Fibroblast of the aortic adventitia (primary cell): Measurements from ENCODE around the gene RGS5. TPM values are rescaled to one million over a fixed set of nuclear protein-coding genes. Genes with fewer than 3 reads are reported as not detected.

Source experiments
- DNase-seq: peaks from one replicate; pipeline ENCODE4 v3.0.0-alpha.2; 2010; ENCODE audit warnings: low read depth
- H3K4me3 ChIP-seq: 2 replicates; pipeline ENCODE4 v1.5.1; 2011; ENCODE audit warnings: low read depth, mild to moderate bottlenecking, control low read depth, low read length, moderate library complexity
- CTCF ChIP-seq: IDR thresholded peaks from 2 replicates; pipeline ENCODE4 v1.5.1; 2011; ENCODE audit warnings: mild to moderate bottlenecking, low read length, control low read depth, inconsistent platforms; ENCODE audit not compliant: insufficient read depth
- total RNA-seq: library from RNA; depleted of rRNA; stranded (reverse); fragments of >200 nt; gene quantifications from 2 replicates; pipeline ENCODE4 v1.2.3, GENCODE V29; 2012; ENCODE audit warnings: low replicate concordance

RGS5 gene
- total RNA-seq, 1 donor: 20.2 TPM

- no peak for TF ChIP-seq CTCF
- DNase-seq: no peak
- no peak overlapping the region for H3K4me3 ChIP-seq
Observed at GRCh38 chr1:163201906-163202305, 810 bp downstream of the RGS5 start.

GRCh38 chr1:163197022-163197421 is 5.7 kb downstream of the RGS5 start:
- no peak for DNase-seq
- TF ChIP-seq CTCF: no peak
- H3K4me3 ChIP-seq: no peak overlapping the region

- TF ChIP-seq CTCF: no peak
- DNase-seq: no peak
Observed at GRCh38 chr1:163196449-163196787, 6.3 kb downstream of the RGS5 start.

GRCh38 chr1:163195728-163196448 is 6.8 kb downstream of the RGS5 start:
- no peak for TF ChIP-seq CTCF
- H3K4me3 ChIP-seq: no peak overlapping the region
- peak; percentile 72 for DNase-seq

More at GRCh38 chr1:163196449-163196787, 6.3 kb downstream of the RGS5 start:
- no peak overlapping the region for H3K4me3 ChIP-seq

GRCh38 chr1:163191301-163191700 is 11.4 kb downstream of the RGS5 start:
- no peak for TF ChIP-seq CTCF
- H3K4me3 ChIP-seq: no peak overlapping the region
- no peak for DNase-seq

GRCh38 chr1:163188947-163189346 is 13.8 kb downstream of the RGS5 start:
- DNase-seq: no peak
- TF ChIP-seq CTCF: no peak
- no peak overlapping the region for H3K4me3 ChIP-seq

GRCh38 chr1:163187849-163188248 is 14.9 kb downstream of the RGS5 start:
- no peak for TF ChIP-seq CTCF
- no peak overlapping the region for H3K4me3 ChIP-seq
- no peak for DNase-seq
